Natural killer cell (primary cell): ENCODE results near the gene LPAR2. TPM values are rescaled to one million over a fixed set of nuclear protein-coding genes. Genes with fewer than 3 reads are reported as not detected.

ENCODE experiments used
- ATAC-seq, 3 donors: fragments of 150-1000 bp in 2 of 3; fragments of 200-7000 bp in 1 of 3; cut with Tn5 transposase; 1 replicate in 1 of 3; 2 replicates in 2 of 3; pipeline ENCODE4 v1.10.0; 2021; ENCODE audit warnings: mild to moderate bottlenecking in 2 of 3, moderate library complexity in 2 of 3
- DNase-seq, 2 donors: peaks; one replicate each; pipeline versions ENCODE4 v3.0.0 to v3.0.0-alpha.2; 2013 to 2021; ENCODE audit warnings: mixed read lengths in 1 of 2
- H3K27ac ChIP-seq: one replicate; pipeline ENCODE4 v1.5.1; 2013; ENCODE audit warnings: mild to moderate bottlenecking, low read length
- H3K27me3 ChIP-seq: one replicate; pipeline ENCODE4 v1.6.1; 2013; ENCODE audit warnings: low read length; ENCODE audit not compliant: control insufficient read depth, insufficient read depth
- H3K36me3 ChIP-seq: one replicate; pipeline ENCODE4 v1.6.1; 2013; ENCODE audit warnings: low read length; ENCODE audit not compliant: control insufficient read depth, insufficient read depth
- H3K4me1 ChIP-seq: one replicate; pipeline ENCODE4 v1.6.1; 2013; ENCODE audit warnings: low read length; ENCODE audit not compliant: control insufficient read depth, insufficient read depth
- H3K4me3 ChIP-seq: one replicate; pipeline ENCODE4 v1.5.1; 2013; ENCODE audit warnings: low read length
- H3K9me3 ChIP-seq: one replicate; pipeline ENCODE4 v1.6.1; 2013; ENCODE audit warnings: low read length; ENCODE audit not compliant: control insufficient read depth, insufficient read depth
- H3K27ac Mint-ChIP-seq, 2 donors: one replicate each; pipeline ENCODE4 v1.8.0; 2022; ENCODE audit warnings: mild to moderate bottlenecking in 2 of 2, mixed read lengths in 2 of 2, moderate library complexity in 1 of 2
- H3K27me3 Mint-ChIP-seq, 2 donors: one replicate each; pipeline ENCODE4 v1.8.0; 2022; ENCODE audit warnings: low read depth in 2 of 2, mixed read lengths in 2 of 2
- H3K36me3 Mint-ChIP-seq: one replicate; pipeline ENCODE4 v1.8.0; 2022; ENCODE audit warnings: mixed read lengths
- H3K4me1 Mint-ChIP-seq, 2 donors: one replicate each; pipeline ENCODE4 v1.8.0; 2022; ENCODE audit warnings: mixed read lengths in 2 of 2
- H3K4me3 Mint-ChIP-seq: one replicate; pipeline ENCODE4 v1.8.0; 2022; ENCODE audit warnings: mild to moderate bottlenecking, moderate library complexity, mixed read lengths
- H3K9me3 Mint-ChIP-seq, 2 donors: one replicate each; pipeline ENCODE4 v1.8.0; 2022; ENCODE audit warnings: mixed read lengths in 2 of 2
- WGBS: methylation state at CpG from one replicate; pipeline ENCODE4 v1.1.7; 2013; ENCODE audit warnings: missing lambda C conversion rate; ENCODE audit not compliant: insufficient coverage; 5-methylcytosine and 5-hydroxymethylcytosine counted together
- intact Hi-C: fragments of 100-400 bp; cut with micrococcal nuclease; formaldehyde crosslinking; loops from one replicate; pipeline ENCODE4 v1.14.2; 2022
- total RNA-seq, 4 donors: library from RNA; stranded (reverse); fragments of 120-200 nt in 1 of 4; gene quantifications; one replicate each; pipeline versions ENCODE4 v1.2.3 to v1.2.4, GENCODE V29; 2013 to 2022
- TF ChIP-seq, protein P1 (sequence below): fragments of 200-600 bp; IDR thresholded peaks from one replicate; pipeline ENCODE4 v1.8.0; 2022; ENCODE audit warnings: antibody characterized with exemption

The LPAR2 gene
- total RNA-seq, 3 donors from 2014 or later (not counting 1 experiment from before 2014, with no cell fraction given) = 52.1 to 81.5 (median 56.4) TPM

DNA sequence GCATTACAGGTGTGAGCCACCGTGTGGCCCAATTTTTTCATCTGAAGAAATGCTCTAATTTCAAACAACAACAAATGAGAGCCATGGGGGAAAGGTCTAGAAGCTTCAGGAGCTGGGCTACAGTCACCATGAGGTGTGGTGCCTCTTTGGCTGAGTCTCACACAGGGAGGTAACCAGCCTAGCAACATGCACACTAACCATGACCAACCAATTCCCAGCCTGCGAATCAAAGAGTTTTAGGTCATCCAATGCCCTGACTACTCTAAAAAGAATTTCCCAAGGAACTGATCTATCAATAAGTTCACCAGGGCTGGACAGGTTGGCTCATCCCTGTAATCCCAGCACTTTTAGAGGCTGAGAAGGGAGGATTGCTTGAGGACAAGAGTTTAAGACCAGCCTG lies 39.5 kb downstream of the LPAR2 start:
- H3K27ac ChIP-seq = no peak overlapping the region
- H3K36me3 ChIP-seq = no peaks in the 10 kb centered on the region
- no peak overlapping the region for H3K4me3 ChIP-seq
- Mint-ChIP-seq H3K9me3 (no peaks in the 10 kb centered on the region), H3K36me3 (no peaks in the 10 kb centered on the region), H3K4me1 (peaks cover 0 to 16% of the 10 kb centered on the region in 2 donors), H3K4me3 (peak overlapping the region; percentile 17), H3K27me3 (no peaks in the 10 kb centered on the region), H3K27ac (peak overlapping the region; percentile 56 to 79)
- intact Hi-C loops = no loop called here
- no peaks in the 10 kb centered on the region for H3K27me3 ChIP-seq
- WGBS = 93% methylated on average over 2 of the region's 2 CpGs
- no peak for ATAC-seq
- no peaks in the 10 kb centered on the region for H3K9me3 ChIP-seq
- TF ChIP-seq, protein P1, sequence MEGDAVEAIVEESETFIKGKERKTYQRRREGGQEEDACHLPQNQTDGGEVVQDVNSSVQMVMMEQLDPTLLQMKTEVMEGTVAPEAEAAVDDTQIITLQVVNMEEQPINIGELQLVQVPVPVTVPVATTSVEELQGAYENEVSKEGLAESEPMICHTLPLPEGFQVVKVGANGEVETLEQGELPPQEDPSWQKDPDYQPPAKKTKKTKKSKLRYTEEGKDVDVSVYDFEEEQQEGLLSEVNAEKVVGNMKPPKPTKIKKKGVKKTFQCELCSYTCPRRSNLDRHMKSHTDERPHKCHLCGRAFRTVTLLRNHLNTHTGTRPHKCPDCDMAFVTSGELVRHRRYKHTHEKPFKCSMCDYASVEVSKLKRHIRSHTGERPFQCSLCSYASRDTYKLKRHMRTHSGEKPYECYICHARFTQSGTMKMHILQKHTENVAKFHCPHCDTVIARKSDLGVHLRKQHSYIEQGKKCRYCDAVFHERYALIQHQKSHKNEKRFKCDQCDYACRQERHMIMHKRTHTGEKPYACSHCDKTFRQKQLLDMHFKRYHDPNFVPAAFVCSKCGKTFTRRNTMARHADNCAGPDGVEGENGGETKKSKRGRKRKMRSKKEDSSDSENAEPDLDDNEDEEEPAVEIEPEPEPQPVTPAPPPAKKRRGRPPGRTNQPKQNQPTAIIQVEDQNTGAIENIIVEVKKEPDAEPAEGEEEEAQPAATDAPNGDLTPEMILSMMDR = no peak
- no peak for DNase-seq
- H3K4me1 ChIP-seq = peaks cover 32% of the 10 kb centered on the region

DNA sequence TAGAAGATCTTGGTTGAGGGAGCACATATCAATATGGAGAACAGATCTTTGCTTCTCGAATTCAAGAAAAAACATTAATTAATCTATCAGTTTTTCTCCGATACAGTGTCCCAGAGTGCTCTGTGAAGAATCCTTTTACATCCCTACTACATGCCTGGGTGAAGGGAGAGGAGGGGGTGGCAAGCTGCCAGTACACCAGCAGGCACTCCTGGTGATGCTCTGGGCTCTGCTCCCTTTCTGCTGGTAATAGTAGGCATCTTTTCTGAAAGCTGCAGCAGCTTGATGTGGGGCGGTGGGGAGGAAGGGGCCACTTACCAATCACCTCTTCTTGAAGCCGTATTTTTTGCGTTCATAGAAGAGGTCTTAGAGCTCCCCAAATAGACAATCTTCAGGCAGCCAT lies 40.2 kb downstream of the LPAR2 start:
- no peak overlapping the region for H3K4me3 Mint-ChIP-seq
- WGBS = 97% methylated on average over 3 of the region's 5 CpGs
- no peaks in the 10 kb centered on the region for H3K27me3 Mint-ChIP-seq

DNA sequence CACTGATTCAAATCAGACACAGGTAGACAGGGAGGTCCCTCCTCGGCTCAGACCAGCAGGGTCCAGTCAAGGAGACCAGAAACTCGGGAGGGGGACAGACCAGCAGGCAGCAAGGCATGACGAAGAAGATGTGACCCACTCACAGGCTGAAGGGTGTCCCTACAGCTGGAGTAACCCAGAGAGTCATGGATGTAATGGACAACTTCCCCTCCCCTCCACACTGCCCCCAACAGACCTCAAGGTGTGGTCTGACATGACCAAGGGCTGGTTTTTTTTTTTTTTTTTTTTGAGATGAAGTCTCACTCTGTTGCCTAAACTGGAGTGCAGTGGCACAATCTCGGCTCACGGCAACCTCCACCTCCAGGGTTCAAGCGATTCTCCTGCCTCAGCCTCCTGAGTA lies 43.7 kb downstream of the LPAR2 start:
- Mint-ChIP-seq H3K27me3 (no peaks in the 10 kb centered on the region), H3K4me3 (no peak overlapping the region), H3K27ac (no peak overlapping the region), H3K36me3 (no peaks in the 10 kb centered on the region), H3K4me1 (peaks cover 5 to 11% of the 10 kb centered on the region in 2 donors), H3K9me3 (no peaks in the 10 kb centered on the region)
- WGBS = 97% methylated on average over 6 of the region's 6 CpGs
- ATAC-seq = no peak
- Histone ChIP-seq H3K27ac (no peak overlapping the region), H3K4me1 (peaks cover 10% of the 10 kb centered on the region), H3K4me3 (no peak overlapping the region), H3K36me3 (no peaks in the 10 kb centered on the region), H3K27me3 (no peaks in the 10 kb centered on the region), H3K9me3 (no peaks in the 10 kb centered on the region)
- intact Hi-C loops = no loop called here
- DNase-seq = no peak
- TF ChIP-seq, protein P1 = no peak

More for the DNA sequence above, 40.2 kb downstream of the LPAR2 start:
- Histone ChIP-seq H3K9me3 (no peaks in the 10 kb centered on the region), H3K36me3 (no peaks in the 10 kb centered on the region), H3K4me3 (no peak overlapping the region), H3K27ac (no peak overlapping the region), H3K27me3 (no peaks in the 10 kb centered on the region), H3K4me1 (peaks cover 32% of the 10 kb centered on the region)
- Mint-ChIP-seq H3K4me1 (peaks cover 0 to 16% of the 10 kb centered on the region in 2 donors), H3K36me3 (no peaks in the 10 kb centered on the region), H3K9me3 (no peaks in the 10 kb centered on the region), H3K27ac (peak overlapping the region in 1 of 2 donors; percentile 79)
- DNase-seq (no peak), ATAC-seq (no peak)
- TF ChIP-seq, protein P1 = no peak
- intact Hi-C loops = no loop called here

DNA sequence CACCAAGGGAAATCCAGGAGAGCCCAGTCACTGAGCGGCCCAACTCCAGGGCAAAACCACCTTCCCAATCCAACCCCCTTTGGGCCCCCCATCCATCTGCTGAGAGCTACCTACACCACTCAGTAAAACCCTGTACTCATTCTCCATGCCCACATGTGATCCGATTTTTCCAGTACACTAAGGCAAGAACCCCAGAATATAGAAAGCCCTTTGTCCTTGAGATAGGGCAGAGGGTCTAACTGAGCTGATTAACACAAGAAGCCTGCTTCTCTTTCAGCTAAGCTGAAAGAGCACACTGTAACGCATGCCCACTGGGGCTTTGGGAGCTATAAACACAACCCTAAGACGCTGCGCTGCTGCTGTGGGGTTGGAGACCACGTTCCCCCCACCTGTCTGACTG lies 45.5 kb downstream of the LPAR2 start:
- no peaks in the 10 kb centered on the region for H3K36me3 ChIP-seq
- 95% methylated on average over 6 of the region's 6 CpGs for WGBS
- H3K4me1 ChIP-seq = no peaks in the 10 kb centered on the region
- no peak overlapping the region for H3K27ac Mint-ChIP-seq
- H3K9me3 ChIP-seq = no peaks in the 10 kb centered on the region
- H3K9me3 Mint-ChIP-seq = no peaks in the 10 kb centered on the region
- H3K4me3 ChIP-seq = no peak overlapping the region
- H3K4me3 Mint-ChIP-seq = no peak overlapping the region
- H3K27me3 Mint-ChIP-seq = no peaks in the 10 kb centered on the region
- intact Hi-C loops = no loop called here
- no peak overlapping the region for H3K27ac ChIP-seq
- no peaks in the 10 kb centered on the region for H3K36me3 Mint-ChIP-seq
- H3K4me1 Mint-ChIP-seq = peaks cover 5 to 11% of the 10 kb centered on the region in 2 donors
- TF ChIP-seq, protein P1 = no peak
- H3K27me3 ChIP-seq = no peaks in the 10 kb centered on the region
- ATAC-seq = no peak
- no peak for DNase-seq
